HCT116 (cell line): ENCODE results near the gene KRTAP10-9. TPM values are rescaled to one million over a fixed set of nuclear protein-coding genes. Genes with fewer than 3 reads are reported as not detected.

Source experiments
- ATAC-seq: fragments of 200-7000 bp; cut with Tn5 transposase; 2 replicates; pipeline ENCODE4 v1.9.1; 2020; ENCODE audit warnings: mild to moderate bottlenecking, moderate library complexity
- BruUV-seq: library from RNA; stranded (reverse); fragments of 400-500 nt; replicated peaks from 2 replicates; lab custom pipeline; 2021; lab: Mats Ljungman, UMichigan
- CTCF ChIA-PET: fragments of 300-600 bp; sonication (Branson Sonifier 250); formaldehyde crosslinking; loops from one replicate; lab custom pipeline; 2021; ENCODE audit warnings: antibody characterized with exemption; lab: Charles Lee
- POLR2A ChIA-PET: fragments of 300-600, 350-600 bp; sonication (Branson Sonifier 250); formaldehyde crosslinking; loops from one replicate; lab custom pipeline; 2021; ENCODE audit warnings: antibody characterized with exemption; lab: Charles Lee
- RAD21 ChIA-PET, 2 experiments: fragments of 300-600 bp; sonication (Branson Sonifier 250); formaldehyde crosslinking; loops; one replicate each; lab custom pipeline; 2023; ENCODE audit warnings: low total read pairs in 2 of 2; ENCODE audit not compliant: uncharacterized antibody in 2 of 2, unreplicated experiment in 2 of 2, low non-redundant PET in 1 of 2; lab: Charles Lee
- DNase-seq: peaks from one replicate; pipeline ENCODE4 v3.0.0-alpha.2; 2010; ENCODE audit warnings: low read depth, low spot score
- H2AFZ ChIP-seq: fragments of 200-600 bp; shearing (Covaris generic), sonication (generic); 2 replicates; pipeline ENCODE4 v1.6.1; 2017; ENCODE audit warnings: low read depth, mixed run types, mixed read lengths, antibody characterized with exemption, low read length; ENCODE audit not compliant: poor library complexity, severe bottlenecking
- H3K27ac ChIP-seq: 2 replicates; pipeline ENCODE4 v1.5.1; 2012; ENCODE audit warnings: low read depth, low read length
- H3K27me3 ChIP-seq: fragments of 200-600 bp; sonication (generic); 2 replicates; pipeline ENCODE4 v1.6.1; 2016; ENCODE audit warnings: mixed run types, low read length, mixed read lengths; ENCODE audit not compliant: insufficient read depth
- H3K36me3 ChIP-seq, 2 experiments: fragments of 200-500 bp in 1 of 2; fragments of 200-600 bp in 1 of 2; sonication (Bioruptor generic) in 1 of 2; sonication (generic) in 1 of 2; 2 replicates each; pipeline versions ENCODE4 v1.5.1 to v1.6.1; 2014 to 2016; ENCODE audit warnings: low read length in 2 of 2, inconsistent platforms in 1 of 2, mixed read lengths in 1 of 2, mixed run types in 1 of 2; ENCODE audit not compliant: insufficient read depth in 2 of 2, control insufficient read depth in 1 of 2
- H3K4me1 ChIP-seq, 2 experiments: fragments of 200-600 bp in 1 of 2; sonication (generic) in 1 of 2; 2 replicates each; pipeline versions ENCODE4 v1.5.1 to v1.6.1; 2012 to 2017; ENCODE audit warnings: low read length in 2 of 2, inconsistent platforms in 1 of 2, mild to moderate bottlenecking in 1 of 2, mixed read lengths in 1 of 2, mixed run types in 1 of 2, moderate library complexity in 1 of 2; ENCODE audit not compliant: insufficient read depth in 2 of 2, control insufficient read depth in 1 of 2
- H3K4me2 ChIP-seq: fragments of 200-600 bp; sonication (generic); 2 replicates; pipeline ENCODE4 v1.6.1; 2017; ENCODE audit warnings: mixed run types, low read length, mixed read lengths
- H3K4me3 ChIP-seq, 2 experiments: fragments of 200-600 bp in 1 of 2; sonication (generic) in 1 of 2; replicated peaks in 1 of 2; 2 replicates each; pipeline ENCODE4 v1.5.1; 2011 to 2016; ENCODE audit warnings: low read length in 2 of 2, control low read depth in 1 of 2, low read depth in 1 of 2, mild to moderate bottlenecking in 1 of 2, mixed read lengths in 1 of 2, mixed run types in 1 of 2
- H3K79me2 ChIP-seq: fragments of 200-600 bp; sonication (generic); 2 replicates; pipeline ENCODE4 v1.6.1; 2017; ENCODE audit warnings: mild to moderate bottlenecking, mixed run types, low read length, moderate library complexity, mixed read lengths; ENCODE audit not compliant: insufficient read depth
- H3K9ac ChIP-seq: fragments of 200-600 bp; sonication (generic); 2 replicates; pipeline ENCODE4 v1.6.1; 2016; ENCODE audit warnings: low read length, mixed read lengths
- H3K9me2 ChIP-seq: fragments of 200-600 bp; sonication (generic), shearing (Covaris generic); 2 replicates; pipeline ENCODE4 v1.6.1; 2017; ENCODE audit warnings: mixed run types, mild to moderate bottlenecking, moderate library complexity; ENCODE audit not compliant: insufficient read depth
- H3K9me3 ChIP-seq, 2 experiments: fragments of 200-500 bp in 1 of 2; fragments of 200-600 bp in 1 of 2; sonication (Bioruptor generic) in 1 of 2; sonication (generic) in 1 of 2; 2 replicates each; pipeline ENCODE4 v1.6.1; 2014 to 2017; ENCODE audit warnings: low read length in 2 of 2, mixed read lengths in 2 of 2, inconsistent platforms in 1 of 2, low read depth in 1 of 2, mild to moderate bottlenecking in 1 of 2, mixed run types in 1 of 2, moderate library complexity in 1 of 2; ENCODE audit not compliant: control insufficient read depth in 1 of 2, insufficient read depth in 1 of 2
- H4K20me1 ChIP-seq: fragments of 200-600 bp; sonication (generic), shearing (Covaris generic); 2 replicates; pipeline ENCODE4 v1.6.1; 2017; ENCODE audit warnings: mixed run types, mild to moderate bottlenecking, moderate library complexity; ENCODE audit not compliant: insufficient read depth
- CBX3 ChIP-seq: IDR thresholded peaks from 2 replicates; pipeline ENCODE4 v1.6.1; 2012; ENCODE audit warnings: low read depth
- CEBPB ChIP-seq: IDR thresholded peaks from 2 replicates; pipeline ENCODE4 v1.6.1; 2012; ENCODE audit warnings: low read depth
- EGR1 ChIP-seq: IDR thresholded peaks from 2 replicates; pipeline ENCODE4 v1.6.1; 2012; ENCODE audit warnings: low read depth
- ELF1 ChIP-seq: IDR thresholded peaks from 2 replicates; pipeline ENCODE4 v1.6.1; 2012; ENCODE audit warnings: low read depth, borderline replicate concordance
- EZH2 ChIP-seq: fragments of 200-600 bp; sonication (generic); IDR thresholded peaks from 2 replicates; pipeline ENCODE4 v1.6.1; 2017; ENCODE audit warnings: antibody characterized with exemption, mixed run types
- EZH2phosphoT487 ChIP-seq: fragments of 200-600 bp; IDR thresholded peaks from 2 replicates; pipeline ENCODE4 v1.6.1; 2018; ENCODE audit warnings: antibody characterized with exemption, borderline replicate concordance
- JUND ChIP-seq: IDR thresholded peaks from 2 replicates; pipeline ENCODE4 v1.6.1; 2012
- MAX ChIP-seq: IDR thresholded peaks from 2 replicates; pipeline ENCODE4 v1.6.1; 2012
- POLR2AphosphoS5 ChIP-seq: IDR thresholded peaks from 2 replicates; pipeline ENCODE4 v1.6.1; 2011; ENCODE audit warnings: mild to moderate bottlenecking, low read depth, low read length, moderate library complexity
- RAD21 ChIP-seq: IDR thresholded peaks from 2 replicates; pipeline ENCODE4 v1.6.1; 2012; ENCODE audit warnings: low read depth, mild to moderate bottlenecking
- SP1 ChIP-seq: IDR thresholded peaks from 2 replicates; pipeline ENCODE4 v1.6.1; 2012; ENCODE audit warnings: low read depth
- YY1 ChIP-seq: IDR thresholded peaks from 2 replicates; pipeline ENCODE4 v1.6.1; 2011; ENCODE audit warnings: low read length, low read depth, moderate library complexity, mild to moderate bottlenecking; ENCODE audit not compliant: insufficient replicate concordance; ENCODE audit errors: extremely low read depth
- ZNF274 ChIP-seq: fragments of 200-500 bp; sonication (Bioruptor generic); IDR thresholded peaks from 2 replicates; pipeline ENCODE4 v1.6.1; 2014; ENCODE audit warnings: mild to moderate bottlenecking, low read depth, low read length, inconsistent platforms
- intact Hi-C: fragments of 100-400 bp; cut with micrococcal nuclease; formaldehyde crosslinking; loops from 2 replicates; pipeline ENCODE4 v1.10.0; 2022
- total RNA-seq: library from RNA; stranded (reverse); gene quantifications from one replicate; pipeline ENCODE4 v1.2.1, GENCODE V29; 2021; ENCODE audit not compliant: unreplicated experiment
- TF ChIP-seq, protein P1 (sequence below): IDR thresholded peaks from 2 replicates; pipeline ENCODE4 v1.6.1; 2012; ENCODE audit warnings: low read depth
- TF ChIP-seq, protein P2 (sequence below): IDR thresholded peaks from 2 replicates; pipeline ENCODE4 v1.6.1; 2012

The KRTAP10-9 gene
- total RNA-seq, 1 experiment from 2014 or later, result not detected

GRCh38 chr21:44594406-44594916, 32.4 kb upstream of the KRTAP10-9 start:
- no peak for TF ChIP-seq POLR2AphosphoS5
- CTCF ChIA-PET, result no interaction called here
- no peak for DNase-seq
- Histone ChIP-seq H3K4me2 (no peak overlapping the region), H3K27ac (no peak overlapping the region), H3K9ac (no peak overlapping the region), H2AFZ (no peak overlapping the region), H3K79me2 (no peaks in the 10 kb centered on the region), H3K9me3 (no peaks in the 10 kb centered on the region), H3K4me3 (no peak overlapping the region), H3K27me3 (no peaks in the 10 kb centered on the region), H3K4me1 (peaks cover 0 to 3% of the 10 kb centered on the region in 2 experiments; a peak in 1 of 4 replicates), H3K9me2 (no peaks in the 10 kb centered on the region), H4K20me1 (no peaks in the 10 kb centered on the region), H3K36me3 (no peaks in the 10 kb centered on the region)
- RAD21 ChIA-PET, result no interaction called here
- POLR2A ChIA-PET, result no interaction called here
- ATAC-seq, result no peak
- no TSS peak for BruUV-seq
- intact Hi-C loops, result no loop called here

- POLR2A ChIA-PET, result no interaction called here
- RAD21 ChIA-PET, result no interaction called here
These were observed 31.4 kb upstream of the KRTAP10-9 start for GRCh38 chr21:44595524-44595923.

More at GRCh38 chr21:44595524-44595923, 31.4 kb upstream of the KRTAP10-9 start:
- no peak for ATAC-seq
- Histone ChIP-seq H3K27ac (no peak overlapping the region), H3K79me2 (no peaks in the 10 kb centered on the region), H3K36me3 (no peaks in the 10 kb centered on the region), H3K4me2 (no peak overlapping the region), H3K4me1 (peaks cover 0 to 3% of the 10 kb centered on the region in 2 experiments; a peak in 1 of 4 replicates), H3K9ac (no peak overlapping the region), H2AFZ (no peak overlapping the region), H3K9me2 (no peaks in the 10 kb centered on the region), H3K4me3 (no peak overlapping the region), H4K20me1 (no peaks in the 10 kb centered on the region), H3K27me3 (no peaks in the 10 kb centered on the region), H3K9me3 (no peaks in the 10 kb centered on the region)
- BruUV-seq, result no TSS peak
- intact Hi-C loops, result no loop called here
- TF ChIP-seq EZH2 (no peak), YY1 (no peak), EZH2phosphoT487 (no peak), ELF1 (no peak), CBX3 (no peak), EGR1 (no peak), RAD21 (no peak), CEBPB (no peak), MAX (no peak), JUND (no peak), ZNF274 (no peak), SP1 (no peak)
- TF ChIP-seq, protein P1, sequence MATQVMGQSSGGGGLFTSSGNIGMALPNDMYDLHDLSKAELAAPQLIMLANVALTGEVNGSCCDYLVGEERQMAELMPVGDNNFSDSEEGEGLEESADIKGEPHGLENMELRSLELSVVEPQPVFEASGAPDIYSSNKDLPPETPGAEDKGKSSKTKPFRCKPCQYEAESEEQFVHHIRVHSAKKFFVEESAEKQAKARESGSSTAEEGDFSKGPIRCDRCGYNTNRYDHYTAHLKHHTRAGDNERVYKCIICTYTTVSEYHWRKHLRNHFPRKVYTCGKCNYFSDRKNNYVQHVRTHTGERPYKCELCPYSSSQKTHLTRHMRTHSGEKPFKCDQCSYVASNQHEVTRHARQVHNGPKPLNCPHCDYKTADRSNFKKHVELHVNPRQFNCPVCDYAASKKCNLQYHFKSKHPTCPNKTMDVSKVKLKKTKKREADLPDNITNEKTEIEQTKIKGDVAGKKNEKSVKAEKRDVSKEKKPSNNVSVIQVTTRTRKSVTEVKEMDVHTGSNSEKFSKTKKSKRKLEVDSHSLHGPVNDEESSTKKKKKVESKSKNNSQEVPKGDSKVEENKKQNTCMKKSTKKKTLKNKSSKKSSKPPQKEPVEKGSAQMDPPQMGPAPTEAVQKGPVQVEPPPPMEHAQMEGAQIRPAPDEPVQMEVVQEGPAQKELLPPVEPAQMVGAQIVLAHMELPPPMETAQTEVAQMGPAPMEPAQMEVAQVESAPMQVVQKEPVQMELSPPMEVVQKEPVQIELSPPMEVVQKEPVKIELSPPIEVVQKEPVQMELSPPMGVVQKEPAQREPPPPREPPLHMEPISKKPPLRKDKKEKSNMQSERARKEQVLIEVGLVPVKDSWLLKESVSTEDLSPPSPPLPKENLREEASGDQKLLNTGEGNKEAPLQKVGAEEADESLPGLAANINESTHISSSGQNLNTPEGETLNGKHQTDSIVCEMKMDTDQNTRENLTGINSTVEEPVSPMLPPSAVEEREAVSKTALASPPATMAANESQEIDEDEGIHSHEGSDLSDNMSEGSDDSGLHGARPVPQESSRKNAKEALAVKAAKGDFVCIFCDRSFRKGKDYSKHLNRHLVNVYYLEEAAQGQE, result no peak
- TF ChIP-seq, protein P2, sequence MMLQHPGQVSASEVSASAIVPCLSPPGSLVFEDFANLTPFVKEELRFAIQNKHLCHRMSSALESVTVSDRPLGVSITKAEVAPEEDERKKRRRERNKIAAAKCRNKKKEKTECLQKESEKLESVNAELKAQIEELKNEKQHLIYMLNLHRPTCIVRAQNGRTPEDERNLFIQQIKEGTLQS, result no peak
- CTCF ChIA-PET, result no interaction called here
- DNase-seq, result no peak
